Measurements from ENCODE around the gene MAP3K19. TPM values are rescaled to one million over a fixed set of nuclear protein-coding genes. Genes with fewer than 3 reads are reported as not detected.
A peak's percentile ranks its signal among the peaks of the same experiment; 100 is the strongest.
"Not testable (repeated sequence)": the region's sequence is repeated elsewhere in the genome, so short reads cannot be mapped to it uniquely, and the experiment has no call there.

The MAP3K19 gene
- total RNA-seq, 1 donor from 2014 or later = not detected

DNA sequence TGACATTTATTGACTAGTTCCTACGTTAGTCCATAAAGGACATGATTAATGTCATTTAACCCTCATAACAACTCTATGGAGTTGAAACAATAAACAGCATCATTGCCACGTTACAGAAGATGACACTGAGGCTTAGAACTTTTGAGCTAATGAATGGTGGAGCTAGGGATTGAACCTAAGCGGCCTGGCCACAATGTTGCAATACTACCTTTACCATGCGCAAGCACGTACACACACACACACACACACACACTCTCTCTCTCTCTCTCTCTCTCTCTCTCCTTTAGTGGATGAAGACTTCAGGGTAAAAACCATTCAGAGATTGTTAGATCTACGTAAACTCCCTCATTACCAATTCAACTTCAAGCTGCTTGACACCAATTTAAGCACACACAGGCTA lies 875 bp upstream of the MAP3K19 start:
- Mint-ChIP-seq H3K9me3 (ENCODE audit: unreplicated experiment) (no peaks in the 10 kb centered on the region), H3K36me3 (ENCODE audit: low read depth, unreplicated experiment) (no peaks in the 10 kb centered on the region), H3K4me3 (ENCODE audit: unreplicated experiment) (no peak overlapping the region), H3K27ac (ENCODE audit: unreplicated experiment) (no peak overlapping the region), H3K4me1 (ENCODE audit: low read depth, unreplicated experiment) (no peaks in the 10 kb centered on the region), H3K27me3 (ENCODE audit: low read depth, unreplicated experiment) (no peaks in the 10 kb centered on the region)
- Histone ChIP-seq H3K4me1 (ENCODE audit: insufficient read depth, low read length) (peaks cover 1% of the 10 kb centered on the region), H3K9ac (ENCODE audit: low read length) (no peak overlapping the region), H2AFZ (ENCODE audit: low read depth, low read length) (no peak overlapping the region), H3K4me3 (ENCODE audit: insufficient read depth, low read depth, low read length) (no peak overlapping the region), H3K36me3 (ENCODE audit: insufficient read depth, low read length) (no peaks in the 10 kb centered on the region), H3K79me2 (ENCODE audit: insufficient read depth, low read length) (peaks cover 10% of the 10 kb centered on the region), H3K27me3 (ENCODE audit: insufficient read depth, low read length) (peaks cover 8% of the 10 kb centered on the region), H3K27ac (ENCODE audit: low read depth, low read length) (no peak overlapping the region), H3K4me2 (ENCODE audit: low read length) (no peak overlapping the region), H3K9me3 (ENCODE audit: insufficient read depth, low read depth, low read length) (no peaks in the 10 kb centered on the region), H4K20me1 (ENCODE audit: insufficient read depth, low read length) (peaks cover 2% of the 10 kb centered on the region)
- no peak for TF ChIP-seq EZH2 (IDR thresholded peaks at IDR 0.05; ENCODE audit: insufficient read depth, low read length)
- TF ChIP-seq, protein P1, sequence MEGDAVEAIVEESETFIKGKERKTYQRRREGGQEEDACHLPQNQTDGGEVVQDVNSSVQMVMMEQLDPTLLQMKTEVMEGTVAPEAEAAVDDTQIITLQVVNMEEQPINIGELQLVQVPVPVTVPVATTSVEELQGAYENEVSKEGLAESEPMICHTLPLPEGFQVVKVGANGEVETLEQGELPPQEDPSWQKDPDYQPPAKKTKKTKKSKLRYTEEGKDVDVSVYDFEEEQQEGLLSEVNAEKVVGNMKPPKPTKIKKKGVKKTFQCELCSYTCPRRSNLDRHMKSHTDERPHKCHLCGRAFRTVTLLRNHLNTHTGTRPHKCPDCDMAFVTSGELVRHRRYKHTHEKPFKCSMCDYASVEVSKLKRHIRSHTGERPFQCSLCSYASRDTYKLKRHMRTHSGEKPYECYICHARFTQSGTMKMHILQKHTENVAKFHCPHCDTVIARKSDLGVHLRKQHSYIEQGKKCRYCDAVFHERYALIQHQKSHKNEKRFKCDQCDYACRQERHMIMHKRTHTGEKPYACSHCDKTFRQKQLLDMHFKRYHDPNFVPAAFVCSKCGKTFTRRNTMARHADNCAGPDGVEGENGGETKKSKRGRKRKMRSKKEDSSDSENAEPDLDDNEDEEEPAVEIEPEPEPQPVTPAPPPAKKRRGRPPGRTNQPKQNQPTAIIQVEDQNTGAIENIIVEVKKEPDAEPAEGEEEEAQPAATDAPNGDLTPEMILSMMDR (IDR thresholded peaks at IDR 0.05; ENCODE audit: insufficient read depth, low read depth, low read length) = no peak
- FAIRE-seq = no peak
- DNase-seq (ENCODE audit: low read depth) = no peak

DNA sequence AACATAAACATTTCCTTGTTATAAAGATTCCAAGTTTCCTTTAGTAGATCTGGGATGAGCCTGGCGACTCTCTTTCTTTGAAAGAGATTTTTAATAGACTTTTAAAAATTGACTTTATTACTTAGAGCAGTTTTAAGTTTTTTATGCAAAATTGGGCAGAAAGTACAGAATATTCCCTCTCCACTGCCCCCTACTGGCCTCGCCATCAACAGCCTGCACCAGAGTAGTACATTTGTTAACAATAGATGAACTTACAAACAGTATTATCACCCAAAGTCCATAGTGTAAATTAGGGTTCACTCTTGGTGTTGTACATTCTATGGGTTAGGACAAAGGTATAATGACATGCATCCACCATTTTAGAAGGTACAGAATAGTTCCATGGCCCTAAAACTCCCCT lies 3.9 kb downstream of the MAP3K19 start:
- no peaks in the 10 kb centered on the region for H3K4me1 ChIP-seq (ENCODE audit: insufficient read depth, low read length)
- no peaks in the 10 kb centered on the region for H3K36me3 ChIP-seq (ENCODE audit: insufficient read depth, low read length)
- Mint-ChIP-seq H3K27ac (ENCODE audit: unreplicated experiment) (no peak overlapping the region), H3K4me3 (ENCODE audit: unreplicated experiment) (no peak overlapping the region), H3K27me3 (ENCODE audit: low read depth, unreplicated experiment) (peaks cover 2% of the 10 kb centered on the region), H3K9me3 (ENCODE audit: unreplicated experiment) (no peaks in the 10 kb centered on the region), H3K4me1 (ENCODE audit: low read depth, unreplicated experiment) (no peaks in the 10 kb centered on the region), H3K36me3 (ENCODE audit: low read depth, unreplicated experiment) (no peaks in the 10 kb centered on the region)
- TF ChIP-seq EZH2 (IDR thresholded peaks at IDR 0.05; ENCODE audit: insufficient read depth, low read length) = no peak
- TF ChIP-seq, protein P1 (IDR thresholded peaks at IDR 0.05; ENCODE audit: insufficient read depth, low read depth, low read length) = peak; percentile 35
- no peak overlapping the region for H3K4me3 ChIP-seq (ENCODE audit: insufficient read depth, low read depth, low read length)
- no peak for DNase-seq (ENCODE audit: low read depth)
- H4K20me1 ChIP-seq (ENCODE audit: insufficient read depth, low read length) = no peaks in the 10 kb centered on the region
- no peaks in the 10 kb centered on the region for H3K9me3 ChIP-seq (ENCODE audit: insufficient read depth, low read depth, low read length)
- no peak overlapping the region for H3K9ac ChIP-seq (ENCODE audit: low read length)
- no peak overlapping the region for H3K4me2 ChIP-seq (ENCODE audit: low read length)
- no peak overlapping the region for H2AFZ ChIP-seq (ENCODE audit: low read depth, low read length)
- H3K27me3 ChIP-seq (ENCODE audit: insufficient read depth, low read length) = peaks cover 8% of the 10 kb centered on the region
- H3K79me2 ChIP-seq (ENCODE audit: insufficient read depth, low read length) = no peaks in the 10 kb centered on the region
- FAIRE-seq = no peak
- H3K27ac ChIP-seq (ENCODE audit: low read depth, low read length) = no peak overlapping the region

GRCh38 chr2:135037831-135038230 lies 9.4 kb downstream of the MAP3K19 start:
- Mint-ChIP-seq H3K27ac (ENCODE audit: unreplicated experiment) (no peak overlapping the region), H3K27me3 (ENCODE audit: low read depth, unreplicated experiment) (peaks cover 2% of the 10 kb centered on the region), H3K9me3 (ENCODE audit: unreplicated experiment) (no peaks in the 10 kb centered on the region), H3K36me3 (ENCODE audit: low read depth, unreplicated experiment) (no peaks in the 10 kb centered on the region), H3K4me1 (ENCODE audit: low read depth, unreplicated experiment) (peaks cover 4% of the 10 kb centered on the region), H3K4me3 (ENCODE audit: unreplicated experiment) (no peak overlapping the region)
- no peak for FAIRE-seq
- Histone ChIP-seq H2AFZ (ENCODE audit: low read depth, low read length) (no peak overlapping the region), H3K27me3 (ENCODE audit: insufficient read depth, low read length) (no peaks in the 10 kb centered on the region), H4K20me1 (ENCODE audit: insufficient read depth, low read length) (no peaks in the 10 kb centered on the region), H3K36me3 (ENCODE audit: insufficient read depth, low read length) (no peaks in the 10 kb centered on the region), H3K4me1 (ENCODE audit: insufficient read depth, low read length) (no peaks in the 10 kb centered on the region), H3K27ac (ENCODE audit: low read depth, low read length) (no peak overlapping the region), H3K9ac (ENCODE audit: low read length) (no peak overlapping the region), H3K79me2 (ENCODE audit: insufficient read depth, low read length) (no peaks in the 10 kb centered on the region), H3K4me3 (ENCODE audit: insufficient read depth, low read depth, low read length) (no peak overlapping the region), H3K9me3 (ENCODE audit: insufficient read depth, low read depth, low read length) (no peaks in the 10 kb centered on the region), H3K4me2 (ENCODE audit: low read length) (no peak overlapping the region)
- no peak for DNase-seq (ENCODE audit: low read depth)
- TF ChIP-seq EZH2 (IDR thresholded peaks at IDR 0.05; ENCODE audit: insufficient read depth, low read length) = no peak

DNA sequence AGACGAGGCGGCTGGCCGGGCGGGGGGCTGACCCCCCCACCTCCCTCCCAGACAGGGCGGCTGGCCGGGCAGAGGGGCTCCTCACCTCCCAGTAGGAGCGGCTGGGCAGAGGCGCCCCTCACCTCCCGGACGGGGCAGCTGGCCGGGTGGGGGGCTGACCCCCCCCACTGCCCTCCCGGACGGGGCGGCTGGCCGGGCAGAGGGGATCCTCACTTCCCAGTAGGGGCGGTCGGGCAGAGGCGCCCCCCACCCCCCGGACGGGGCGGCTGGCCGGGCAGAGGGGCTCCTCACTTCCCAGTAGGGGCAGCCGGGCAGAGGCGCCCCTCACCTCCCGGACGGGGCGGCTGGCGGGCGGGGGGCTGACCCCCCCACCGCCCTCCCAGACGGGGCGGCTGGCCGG lies 14.0 kb downstream of the MAP3K19 start:
- not testable (repeated sequence) for H3K9ac ChIP-seq (ENCODE audit: low read length); H3K9me3 Mint-ChIP-seq (ENCODE audit: unreplicated experiment); H4K20me1 ChIP-seq (ENCODE audit: insufficient read depth, low read length); H3K36me3 ChIP-seq (ENCODE audit: insufficient read depth, low read length); H3K4me3 ChIP-seq (ENCODE audit: insufficient read depth, low read depth, low read length); DNase-seq (ENCODE audit: low read depth); H3K9me3 ChIP-seq (ENCODE audit: insufficient read depth, low read depth, low read length); H3K27ac Mint-ChIP-seq (ENCODE audit: unreplicated experiment); H3K79me2 ChIP-seq (ENCODE audit: insufficient read depth, low read length); H3K27ac ChIP-seq (ENCODE audit: low read depth, low read length); H3K27me3 Mint-ChIP-seq (ENCODE audit: low read depth, unreplicated experiment); FAIRE-seq; H3K4me2 ChIP-seq (ENCODE audit: low read length); H3K4me1 ChIP-seq (ENCODE audit: insufficient read depth, low read length); H3K27me3 ChIP-seq (ENCODE audit: insufficient read depth, low read length); H3K36me3 Mint-ChIP-seq (ENCODE audit: low read depth, unreplicated experiment); H2AFZ ChIP-seq (ENCODE audit: low read depth, low read length); H3K4me3 Mint-ChIP-seq (ENCODE audit: unreplicated experiment); H3K4me1 Mint-ChIP-seq (ENCODE audit: low read depth, unreplicated experiment)
